HepG2 (cell line): ENCODE results near the gene LASP1. TPM values are rescaled to one million over a fixed set of nuclear protein-coding genes. Genes with fewer than 3 reads are reported as not detected.

Source experiments
- ATAC-seq: fragments of 200-7000 bp; cut with Tn5 transposase; 3 replicates; pipeline ENCODE4 v1.9.1; 2020; ENCODE audit warnings: mild to moderate bottlenecking, moderate library complexity
- BruUV-seq: library from RNA; stranded (reverse); fragments of 400-500 nt; replicated peaks from 2 replicates; lab custom pipeline; 2021; lab: Mats Ljungman, UMichigan
- CTCF ChIA-PET: fragments of 300-600 bp; formaldehyde crosslinking; extraction: SDS; loops from one replicate; lab custom pipeline; 2021; ENCODE audit warnings: low total read pairs, inconsistent platforms, low intra/inter-chr PET ratio; lab: Yijun Ruan, JAX
- POLR2A ChIA-PET: fragments of 350-600 bp; sonication (Branson Sonifier 250); formaldehyde crosslinking; loops from one replicate; lab custom pipeline; 2020; ENCODE audit warnings: antibody characterized with exemption, inconsistent platforms; lab: Yijun Ruan, JAX
- DNase-seq: peaks from one replicate; pipeline ENCODE4 v3.0.0-alpha.2; 2015; ENCODE audit warnings: low spot score
- FAIRE-seq: peaks from 3 replicates; lab custom pipeline; 2011; peaks lifted over from hg19 to GRCh38; lab: Jason Lieb, UNC
- H2AFZ ChIP-seq: one replicate; pipeline ENCODE4 v1.6.1; 2011; ENCODE audit warnings: low read length, inconsistent platforms
- H3K27ac ChIP-seq: fragments of 300-600 bp; 3 replicates; pipeline ENCODE4 v1.8.0; 2011; ENCODE audit warnings: mixed run types, mild to moderate bottlenecking, mixed read lengths, low read length, inconsistent platforms; ENCODE audit not compliant: insufficient read depth; ENCODE audit errors: extremely low read length
- H3K27me3 ChIP-seq, 2 experiments: fragments of 200-600 bp in 1 of 2; 2 replicates in 1 of 2; 3 replicates in 1 of 2; pipeline versions ENCODE4 v1.6.0 to v1.8.0; 2011; ENCODE audit warnings: low read length in 2 of 2, mild to moderate bottlenecking in 2 of 2, moderate library complexity in 2 of 2, inconsistent platforms in 1 of 2; ENCODE audit not compliant: insufficient read depth in 2 of 2, control insufficient read depth in 1 of 2
- H3K36me3 ChIP-seq, 2 experiments: fragments of 200-600 bp in 1 of 2; replicated peaks in 1 of 2; 2 replicates in 1 of 2; 3 replicates in 1 of 2; pipeline versions ENCODE4 v1.5.1 to v1.8.0; 2011; ENCODE audit warnings: low read length in 2 of 2, inconsistent platforms in 1 of 2; ENCODE audit not compliant: insufficient read depth in 2 of 2, control insufficient read depth in 1 of 2
- H3K4me1 ChIP-seq: 2 replicates; pipeline ENCODE4 v1.5.1; 2012; ENCODE audit warnings: low read length, inconsistent platforms; ENCODE audit not compliant: insufficient read depth
- H3K4me2 ChIP-seq: 2 replicates; pipeline ENCODE4 v1.6.0; 2011; ENCODE audit warnings: low read depth, low read length, inconsistent platforms
- H3K4me3 ChIP-seq, 3 experiments: fragments of 200-600 bp in 1 of 3; sonication (generic), shearing (Covaris generic) in 1 of 3; replicated peaks in 1 of 3; 2 replicates each; pipeline ENCODE4 v1.5.1; 2011 to 2016; ENCODE audit warnings: low read length in 3 of 3, inconsistent platforms in 2 of 3, low read depth in 2 of 3, mild to moderate bottlenecking in 2 of 3, control low read depth in 1 of 3, mixed read lengths in 1 of 3; ENCODE audit not compliant: insufficient read depth in 1 of 3
- H3K79me2 ChIP-seq: one replicate; pipeline ENCODE4 v1.6.1; 2011; ENCODE audit warnings: low read length, inconsistent platforms; ENCODE audit not compliant: insufficient read depth
- H3K9ac ChIP-seq: 2 replicates; pipeline ENCODE4 v1.6.0; 2011; ENCODE audit warnings: mild to moderate bottlenecking, low read depth, low read length, inconsistent platforms; ENCODE audit not compliant: insufficient read depth
- H3K9me3 ChIP-seq: 2 replicates; pipeline ENCODE4 v1.5.1; 2012; ENCODE audit warnings: mild to moderate bottlenecking, low read length
- H4K20me1 ChIP-seq: 2 replicates; pipeline ENCODE4 v1.6.0; 2011; ENCODE audit warnings: inconsistent platforms, mild to moderate bottlenecking, low read length, moderate library complexity; ENCODE audit not compliant: insufficient read depth
- EP300 ChIP-seq, 3 experiments: sonication (generic) in 1 of 3; formaldehyde crosslinking in 1 of 3; IDR thresholded peaks; 2 replicates each; pipeline versions ENCODE4 v1.5.1 to v1.6.1; 2011 to 2020; ENCODE audit warnings: low read depth in 2 of 3, low read length in 2 of 3, borderline replicate concordance in 1 of 3, improper control_type of control experiment in 1 of 3, mild to moderate bottlenecking in 1 of 3, missing genetic modification reagents in 1 of 3, moderate library complexity in 1 of 3
- MXD1 ChIP-seq: sonication (generic); formaldehyde crosslinking; IDR thresholded peaks from 2 replicates; pipeline ENCODE4 v1.4.0; 2020; ENCODE audit warnings: mild to moderate bottlenecking, missing genetic modification reagents
- NFKB2 ChIP-seq: sonication (generic); formaldehyde crosslinking; IDR thresholded peaks from 2 replicates; pipeline ENCODE4 v1.4.0; 2020; ENCODE audit warnings: missing genetic modification reagents, borderline replicate concordance
- SNAI1 ChIP-seq: sonication (generic); formaldehyde crosslinking; IDR thresholded peaks from 2 replicates; pipeline ENCODE4 v1.5.0; 2020; ENCODE audit warnings: mild to moderate bottlenecking, missing genetic modification reagents, borderline replicate concordance
- ZBTB8A ChIP-seq: sonication (generic); formaldehyde crosslinking; IDR thresholded peaks from 2 replicates; pipeline ENCODE4 v1.4.0; 2020; ENCODE audit warnings: mild to moderate bottlenecking, low read depth, missing genetic modification reagents, borderline replicate concordance
- ZMYM3 ChIP-seq: sonication (generic); formaldehyde crosslinking; IDR thresholded peaks from 2 replicates; pipeline ENCODE4 v1.5.1; 2020; ENCODE audit warnings: mild to moderate bottlenecking, missing genetic modification reagents
- ZNF737 ChIP-seq: sonication (generic); formaldehyde crosslinking; IDR thresholded peaks from 2 replicates; pipeline ENCODE4 v1.5.0; 2020; ENCODE audit warnings: missing genetic modification reagents, mild to moderate bottlenecking, borderline replicate concordance
- ZNF816 ChIP-seq: sonication (generic); formaldehyde crosslinking; IDR thresholded peaks from 2 replicates; pipeline ENCODE4 v1.8.0; 2022; ENCODE audit warnings: missing genetic modification reagents, mild to moderate bottlenecking, borderline replicate concordance
- WGBS: methylation state at CpG from one replicate; pipeline ENCODE4 v1.1.6; 2017; ENCODE audit warnings: low lambda C conversion rate; 5-methylcytosine and 5-hydroxymethylcytosine counted together
- in situ Hi-C: cut with HindIII; loops from 2 replicates; pipeline ENCODE4 v1.10.0; 2017; ENCODE audit warnings: low pct_unique_long_range_greater_than_20kb; ENCODE audit not compliant: extremely low pct_ligation_motif_present
- intact Hi-C: fragments of 100-400 bp; cut with micrococcal nuclease; formaldehyde crosslinking; loops from one replicate; pipeline ENCODE4 v1.10.0; 2022; ENCODE audit not compliant: unreplicated experiment
- polyA plus RNA-seq, 8 experiments: library from polyadenylated mRNA; depleted of rRNA in 3 of 8; stranded (reverse) in 7 of 8; unstranded in 1 of 8; fragments of >200 nt; fragmentation: Illumina TruSeq in 4 of 8; extraction: Trizol in 4 of 8; gene quantifications; 2 replicates each; pipeline versions ENCODE4 v1.2.1 to v1.2.3, GENCODE V29; 2011 to 2016; ENCODE audit warnings: low read depth in 4 of 8, missing spikeins in 1 of 8, mixed read lengths in 1 of 8; ENCODE audit not compliant: insufficient read depth in 1 of 8
- total RNA-seq, 5 experiments: library from RNA; depleted of rRNA; stranded (reverse); fragments of >200 nt; fragmentation: Illumina TruSeq; extraction: Trizol; gene quantifications; 2 replicates each; pipeline ENCODE4 v1.2.3, GENCODE V29; 2016; ENCODE audit warnings: low read depth in 1 of 5
- TF ChIP-seq, protein P1 (sequence below): sonication (generic); formaldehyde crosslinking; IDR thresholded peaks from 2 replicates; pipeline ENCODE4 v1.4.0; 2020; ENCODE audit warnings: mild to moderate bottlenecking, missing genetic modification reagents
- TF ChIP-seq, protein P2 (sequence below): sonication (generic); formaldehyde crosslinking; IDR thresholded peaks from 2 replicates; pipeline ENCODE4 v1.4.0; 2020; ENCODE audit warnings: low read depth, missing genetic modification reagents
- TF ChIP-seq, protein P3 (sequence below): sonication (generic); formaldehyde crosslinking; IDR thresholded peaks from 2 replicates; pipeline ENCODE4 v1.4.0; 2020; ENCODE audit warnings: missing genetic modification reagents

LASP1 gene
- total and polyA plus RNA-seq, 2 of the 13 experiments (the other 11 are each of a cell fraction or from before 2014, with no cell fraction given): 70.1 to 97.0 TPM

DNA sequence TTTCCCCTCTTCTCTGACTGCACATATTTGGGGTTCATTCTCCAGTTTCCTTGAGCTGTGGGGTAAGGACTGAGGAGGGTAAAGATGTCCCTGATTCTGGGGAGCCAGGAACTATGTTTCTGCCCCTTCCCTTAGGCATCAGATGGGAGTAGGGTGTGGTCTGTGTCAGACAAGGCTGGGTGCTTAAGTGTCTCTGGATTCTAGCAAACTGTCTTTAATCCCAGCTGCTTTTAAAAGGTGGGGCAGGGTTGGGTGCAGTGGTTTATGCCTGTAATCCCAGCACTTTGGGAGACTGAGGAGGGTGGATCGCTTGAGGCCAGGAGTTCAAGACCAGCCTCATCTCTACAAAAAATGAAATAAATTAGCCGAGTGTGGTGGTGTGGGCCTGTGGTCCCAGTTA is 13.0 kb downstream of the LASP1 start (continued):
- TF ChIP-seq, protein P1, sequence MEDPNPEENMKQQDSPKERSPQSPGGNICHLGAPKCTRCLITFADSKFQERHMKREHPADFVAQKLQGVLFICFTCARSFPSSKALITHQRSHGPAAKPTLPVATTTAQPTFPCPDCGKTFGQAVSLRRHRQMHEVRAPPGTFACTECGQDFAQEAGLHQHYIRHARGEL (CRISPR knock-in tag): no peak
- TF ChIP-seq SNAI1 (CRISPR knock-in tag) (no peak), ZNF816 (no peak), MXD1 (CRISPR knock-in tag) (no peak)

GRCh38 chr17:38883592-38884526 is 14.0 kb downstream of the LASP1 start:
- in situ Hi-C loops: no loop called here
- ChIA-PET CTCF (no interaction called here), POLR2A (interaction anchor here (2.6 to 3.8 kb wide), 2 partner anchors 13 to 15 kb away, joined by 11 to 18 read pairs; partner anchors contain the start of gene LASP1)
- Histone ChIP-seq H3K4me3 (no peak overlapping the region), H2AFZ (no peak overlapping the region), H3K4me2 (no peak overlapping the region), H3K36me3 (peaks cover 64 to 87% of the 10 kb centered on the region in 2 experiments), H3K9me3 (no peaks in the 10 kb centered on the region), H3K27me3 (no peaks in the 10 kb centered on the region), H4K20me1 (peaks cover 53% of the 10 kb centered on the region), H3K27ac (peak overlapping the region; percentile 21), H3K4me1 (peaks cover 56% of the 10 kb centered on the region), H3K9ac (no peak overlapping the region), H3K79me2 (peaks cover 66% of the 10 kb centered on the region)
- intact Hi-C loops: no loop called here
- ATAC-seq: no peak
- BruUV-seq: no TSS peak
- no peak for DNase-seq
- FAIRE-seq: no peak
- WGBS: 95% methylated on average over 19 of the region's 19 CpGs
- TF ChIP-seq, protein P2, sequence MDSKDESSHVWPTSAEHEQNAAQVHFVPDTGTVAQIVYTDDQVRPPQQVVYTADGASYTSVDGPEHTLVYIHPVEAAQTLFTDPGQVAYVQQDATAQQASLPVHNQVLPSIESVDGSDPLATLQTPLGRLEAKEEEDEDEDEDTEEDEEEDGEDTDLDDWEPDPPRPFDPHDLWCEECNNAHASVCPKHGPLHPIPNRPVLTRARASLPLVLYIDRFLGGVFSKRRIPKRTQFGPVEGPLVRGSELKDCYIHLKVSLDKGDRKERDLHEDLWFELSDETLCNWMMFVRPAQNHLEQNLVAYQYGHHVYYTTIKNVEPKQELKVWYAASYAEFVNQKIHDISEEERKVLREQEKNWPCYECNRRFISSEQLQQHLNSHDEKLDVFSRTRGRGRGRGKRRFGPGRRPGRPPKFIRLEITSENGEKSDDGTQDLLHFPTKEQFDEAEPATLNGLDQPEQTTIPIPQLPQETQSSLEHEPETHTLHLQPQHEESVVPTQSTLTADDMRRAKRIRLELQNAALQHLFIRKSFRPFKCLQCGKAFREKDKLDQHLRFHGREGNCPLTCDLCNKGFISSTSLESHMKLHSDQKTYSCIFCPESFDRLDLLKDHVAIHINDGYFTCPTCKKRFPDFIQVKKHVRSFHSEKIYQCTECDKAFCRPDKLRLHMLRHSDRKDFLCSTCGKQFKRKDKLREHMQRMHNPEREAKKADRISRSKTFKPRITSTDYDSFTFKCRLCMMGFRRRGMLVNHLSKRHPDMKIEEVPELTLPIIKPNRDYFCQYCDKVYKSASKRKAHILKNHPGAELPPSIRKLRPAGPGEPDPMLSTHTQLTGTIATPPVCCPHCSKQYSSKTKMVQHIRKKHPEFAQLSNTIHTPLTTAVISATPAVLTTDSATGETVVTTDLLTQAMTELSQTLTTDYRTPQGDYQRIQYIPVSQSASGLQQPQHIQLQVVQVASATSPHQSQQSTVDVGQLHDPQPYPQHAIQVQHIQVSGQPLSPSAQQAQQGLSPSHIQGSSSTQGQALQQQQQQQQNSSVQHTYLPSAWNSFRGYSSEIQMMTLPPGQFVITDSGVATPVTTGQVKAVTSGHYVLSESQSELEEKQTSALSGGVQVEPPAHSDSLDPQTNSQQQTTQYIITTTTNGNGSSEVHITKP: no peak
- TF ChIP-seq EP300 (IDR thresholded peaks at IDR 0.05; ENCODE audit: low read depth in 2 of 2, low read length in 2 of 2): no peak
- TF ChIP-seq EP300 (CRISPR knock-in tag; IDR thresholded peaks at IDR 0.05; ENCODE audit: borderline replicate concordance): no peak
- TF ChIP-seq NFKB2: no peak
- TF ChIP-seq, protein P3, sequence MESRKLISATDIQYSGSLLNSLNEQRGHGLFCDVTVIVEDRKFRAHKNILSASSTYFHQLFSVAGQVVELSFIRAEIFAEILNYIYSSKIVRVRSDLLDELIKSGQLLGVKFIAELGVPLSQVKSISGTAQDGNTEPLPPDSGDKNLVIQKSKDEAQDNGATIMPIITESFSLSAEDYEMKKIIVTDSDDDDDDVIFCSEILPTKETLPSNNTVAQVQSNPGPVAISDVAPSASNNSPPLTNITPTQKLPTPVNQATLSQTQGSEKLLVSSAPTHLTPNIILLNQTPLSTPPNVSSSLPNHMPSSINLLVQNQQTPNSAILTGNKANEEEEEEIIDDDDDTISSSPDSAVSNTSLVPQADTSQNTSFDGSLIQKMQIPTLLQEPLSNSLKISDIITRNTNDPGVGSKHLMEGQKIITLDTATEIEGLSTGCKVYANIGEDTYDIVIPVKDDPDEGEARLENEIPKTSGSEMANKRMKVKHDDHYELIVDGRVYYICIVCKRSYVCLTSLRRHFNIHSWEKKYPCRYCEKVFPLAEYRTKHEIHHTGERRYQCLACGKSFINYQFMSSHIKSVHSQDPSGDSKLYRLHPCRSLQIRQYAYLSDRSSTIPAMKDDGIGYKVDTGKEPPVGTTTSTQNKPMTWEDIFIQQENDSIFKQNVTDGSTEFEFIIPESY (CRISPR knock-in tag): 0 out of 2 replicates have a peak, but pooled peaks have one; percentile 46
- no peak for TF ChIP-seq ZBTB8A (CRISPR knock-in tag)
- TF ChIP-seq ZNF737 (CRISPR knock-in tag): no peak
- TF ChIP-seq ZMYM3: peak; percentile 48; the same call in 1 of the 2 replicates
